Activated T-cell treated with anti-CD3 and anti-CD28 coated beads, Interleukin-2, amount 50 U/mL, for 4 hours (primary cell): Measurements from ENCODE around the gene COL23A1. TPM values are rescaled to one million over a fixed set of nuclear protein-coding genes. Genes with fewer than 3 reads are reported as not detected.

Experiments used
- ATAC-seq, 2 donors: fragments of 200-7000 bp; cut with Tn5 transposase; one replicate each; pipeline ENCODE4 v1.10.0; 2021
- DNase-seq: peaks from one replicate; pipeline ENCODE4 v3.0.0-alpha.2; 2020
- H3K27me3 Mint-ChIP-seq: one replicate; pipeline ENCODE4 v1.8.0; 2021; ENCODE audit warnings: low read depth, mixed read lengths
- H3K36me3 Mint-ChIP-seq: one replicate; pipeline ENCODE4 v1.8.0; 2022; ENCODE audit warnings: mixed read lengths; ENCODE audit not compliant: insufficient read depth
- H3K4me1 Mint-ChIP-seq: one replicate; pipeline ENCODE4 v1.8.0; 2021; ENCODE audit warnings: low read depth, mixed read lengths
- H3K4me3 Mint-ChIP-seq: one replicate; pipeline ENCODE4 v1.8.0; 2021; ENCODE audit warnings: mild to moderate bottlenecking, moderate library complexity, mixed read lengths
- H3K9me3 Mint-ChIP-seq: one replicate; pipeline ENCODE4 v1.8.0; 2021; ENCODE audit warnings: mixed read lengths
- total RNA-seq, 3 donors: library from RNA; stranded (reverse); gene quantifications; one replicate each; pipeline ENCODE4 v1.2.1, GENCODE V29; 2021

COL23A1 gene
- total RNA-seq, 3 donors from 2014 or later = not detected

DNA sequence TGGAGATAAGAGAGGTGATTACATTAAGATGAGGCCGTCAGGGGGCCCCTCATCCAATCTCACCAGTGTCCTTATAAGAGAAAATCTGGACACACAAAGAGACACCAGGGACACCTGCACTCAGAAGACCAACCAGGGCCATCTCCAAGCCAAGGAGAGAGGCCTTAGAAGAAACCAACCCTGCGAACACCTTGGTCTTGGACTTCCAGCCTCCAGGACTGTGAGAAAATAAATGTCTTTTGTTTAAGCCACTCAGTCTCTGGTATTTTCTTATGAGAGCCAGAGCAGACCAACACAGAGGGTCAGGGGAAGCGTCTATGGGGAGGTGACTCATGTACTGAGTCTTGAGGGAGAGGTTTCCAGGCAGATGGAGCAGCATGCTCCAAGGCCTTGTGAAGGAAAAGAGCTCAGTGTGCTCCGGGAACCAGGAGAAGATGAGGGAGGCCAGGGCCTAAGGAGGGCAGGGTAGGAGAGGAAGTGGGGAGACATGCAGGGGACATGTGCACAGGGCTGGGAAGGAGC is 363.0 kb downstream of the COL23A1 start:
- no peaks in the 10 kb centered on the region for H3K9me3 Mint-ChIP-seq
- H3K4me3 Mint-ChIP-seq = peak overlapping the region; percentile 12
- H3K27me3 Mint-ChIP-seq = no peaks in the 10 kb centered on the region
- H3K4me1 Mint-ChIP-seq = peaks cover 44% of the 10 kb centered on the region
- no peak for ATAC-seq
- no peak for DNase-seq
- H3K36me3 Mint-ChIP-seq = peaks cover 61% of the 10 kb centered on the region

DNA sequence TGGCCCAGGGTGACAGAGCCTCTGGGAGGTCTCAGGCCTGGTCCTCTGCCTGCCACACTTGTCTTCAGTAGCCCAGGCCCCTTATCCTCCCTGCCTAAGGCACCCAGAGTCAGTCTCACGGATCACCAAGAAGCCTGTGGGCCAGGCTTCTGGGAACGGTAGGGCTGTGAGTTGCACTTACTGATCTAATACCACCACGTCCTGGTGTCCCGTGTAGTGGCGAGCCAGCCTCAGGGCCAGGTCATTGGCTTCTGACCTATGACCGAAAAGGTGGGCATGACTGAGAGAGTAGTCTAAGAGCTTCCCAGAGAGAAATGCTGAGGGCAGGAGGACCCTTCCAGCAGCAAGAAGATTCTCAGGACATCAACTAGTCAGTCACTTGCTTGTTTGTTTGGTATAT is 365.0 kb downstream of the COL23A1 start:
- Mint-ChIP-seq H3K27me3 (no peaks in the 10 kb centered on the region), H3K36me3 (peaks cover 62% of the 10 kb centered on the region), H3K4me1 (peaks cover 42% of the 10 kb centered on the region), H3K9me3 (no peaks in the 10 kb centered on the region), H3K4me3 (no peak overlapping the region)
- DNase-seq (no peak), ATAC-seq (no peak)

DNA sequence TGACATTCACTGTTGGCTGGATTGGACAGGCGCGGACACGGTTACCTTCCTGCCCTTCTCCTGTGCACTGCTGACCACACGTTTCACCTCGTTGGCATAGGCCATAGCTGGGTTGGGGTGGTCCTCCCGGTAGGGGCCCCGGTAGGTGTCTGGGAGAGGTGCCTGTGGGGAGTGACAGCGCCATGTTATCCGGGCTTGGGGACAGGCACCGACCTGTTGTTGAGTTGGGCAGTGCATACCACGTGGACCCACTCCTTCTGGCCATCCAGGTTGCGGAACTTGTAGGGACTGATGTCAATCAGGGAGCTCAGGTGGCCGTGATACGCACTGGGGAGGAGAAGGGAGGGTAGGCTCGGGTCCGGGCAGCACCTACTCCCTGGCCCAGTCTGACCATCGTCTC is 365.8 kb downstream of the COL23A1 start:
- no peak overlapping the region for H3K4me3 Mint-ChIP-seq
- DNase-seq (no peak), ATAC-seq (no peak)
- no peaks in the 10 kb centered on the region for H3K9me3 Mint-ChIP-seq
- H3K36me3 Mint-ChIP-seq = peaks cover 60% of the 10 kb centered on the region
- peaks cover 36% of the 10 kb centered on the region for H3K4me1 Mint-ChIP-seq
- no peaks in the 10 kb centered on the region for H3K27me3 Mint-ChIP-seq

DNA sequence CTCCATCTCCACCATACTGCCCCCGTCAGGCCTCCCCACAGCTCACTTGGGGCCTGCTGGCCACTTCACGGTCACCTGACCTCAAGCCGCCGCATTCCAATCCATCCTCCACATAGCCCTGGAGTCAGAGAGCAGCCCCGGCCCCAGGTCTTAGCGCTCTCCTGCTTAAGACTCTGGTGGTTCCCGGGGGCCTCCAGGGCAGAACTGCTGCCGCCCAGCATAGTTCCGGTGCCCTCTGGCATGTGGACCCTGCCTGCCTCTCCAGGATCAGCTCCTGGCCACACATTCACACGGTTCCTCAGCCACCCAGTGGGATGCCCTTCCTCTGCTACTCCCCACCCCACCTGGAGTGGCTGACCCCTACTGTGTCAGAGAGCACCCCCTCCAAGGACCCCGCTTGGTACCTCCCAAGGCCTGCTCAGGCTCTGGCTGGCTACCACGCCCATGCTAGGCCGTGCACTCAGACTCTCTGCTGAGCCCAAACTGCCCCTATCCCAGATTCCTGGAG is 366.3 kb downstream of the COL23A1 start:
- H3K4me1 Mint-ChIP-seq = peaks cover 32% of the 10 kb centered on the region
- no peak overlapping the region for H3K4me3 Mint-ChIP-seq
- DNase-seq (no peak), ATAC-seq (no peak)
- H3K27me3 Mint-ChIP-seq = no peaks in the 10 kb centered on the region
- H3K36me3 Mint-ChIP-seq = peaks cover 59% of the 10 kb centered on the region
- H3K9me3 Mint-ChIP-seq = no peaks in the 10 kb centered on the region

DNA sequence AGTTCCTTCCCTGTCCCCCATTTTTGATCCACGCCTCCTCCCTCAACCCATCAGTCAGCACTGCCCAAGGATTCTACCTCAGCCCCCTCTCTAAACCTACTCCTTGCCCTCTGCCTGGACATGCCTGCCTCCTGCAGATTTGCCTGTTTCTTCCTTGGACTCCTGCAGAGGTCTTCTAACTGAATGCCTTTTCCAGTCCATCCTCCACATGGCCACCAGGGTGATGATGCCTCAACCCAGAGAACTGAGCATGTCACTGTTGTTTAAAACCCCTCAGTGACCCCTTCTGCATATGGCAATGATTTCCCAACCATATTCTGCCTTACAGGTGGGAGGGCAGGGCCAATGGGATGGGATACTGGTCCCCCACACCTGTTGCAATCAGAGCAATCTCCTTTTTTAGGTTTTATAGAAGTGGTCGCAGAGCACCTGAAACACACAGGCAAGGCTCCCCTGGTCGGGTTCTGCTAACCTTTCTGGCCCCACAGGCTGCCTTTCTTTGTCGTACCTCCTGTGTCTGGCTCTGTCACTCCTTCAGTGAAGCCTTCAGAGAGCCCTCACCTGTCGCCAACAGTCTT is 366.9 kb downstream of the COL23A1 start:
- DNase-seq (no peak), ATAC-seq (no peak)
- H3K9me3 Mint-ChIP-seq = no peaks in the 10 kb centered on the region
- H3K4me3 Mint-ChIP-seq = no peak overlapping the region
- H3K36me3 Mint-ChIP-seq = peaks cover 55% of the 10 kb centered on the region
- H3K27me3 Mint-ChIP-seq = no peaks in the 10 kb centered on the region
- H3K4me1 Mint-ChIP-seq = peaks cover 27% of the 10 kb centered on the region

DNA sequence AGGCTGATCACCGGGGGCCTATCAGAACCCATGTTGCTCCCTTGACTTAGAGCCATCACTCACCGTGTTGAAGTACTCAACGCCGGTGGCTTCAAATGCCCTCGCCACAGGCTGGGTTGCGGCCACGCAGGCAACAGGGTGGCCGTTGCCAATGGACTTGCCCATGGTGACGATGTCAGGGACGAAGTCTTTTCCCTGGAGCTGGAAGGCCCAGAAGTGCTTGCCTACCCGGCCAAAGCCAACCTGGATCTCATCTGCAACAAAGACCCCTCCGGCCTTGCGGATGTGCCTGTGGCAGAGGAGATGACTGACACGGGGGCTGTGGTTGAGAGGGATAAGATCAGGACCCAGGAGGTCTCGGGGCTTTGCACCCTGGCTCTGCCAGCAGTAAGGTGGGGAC is 367.9 kb downstream of the COL23A1 start:
- Mint-ChIP-seq H3K4me1 (peaks cover 19% of the 10 kb centered on the region), H3K36me3 (peaks cover 46% of the 10 kb centered on the region), H3K9me3 (no peaks in the 10 kb centered on the region), H3K4me3 (no peak overlapping the region), H3K27me3 (no peaks in the 10 kb centered on the region)
- DNase-seq (no peak), ATAC-seq (no peak)

DNA sequence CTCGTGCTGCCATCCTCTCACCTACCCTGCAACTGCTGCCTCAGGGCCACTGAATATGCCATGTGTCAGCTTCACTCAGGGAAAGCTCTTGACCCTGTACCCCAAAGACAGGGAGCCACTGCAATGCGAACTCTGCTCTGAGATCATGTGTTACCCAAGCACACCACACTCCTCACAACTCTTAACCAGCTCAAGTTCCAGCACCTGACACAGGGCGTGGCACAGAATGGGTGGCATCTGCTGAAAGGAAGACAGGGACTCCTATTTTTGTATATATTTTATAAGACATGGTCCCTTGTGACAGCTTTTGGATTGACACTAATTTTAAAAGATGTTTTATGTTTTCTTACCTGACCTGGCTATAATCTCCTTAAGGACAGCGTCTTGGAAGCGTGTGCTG is 368.3 kb downstream of the COL23A1 start:
- peaks cover 42% of the 10 kb centered on the region for H3K36me3 Mint-ChIP-seq
- DNase-seq (no peak), ATAC-seq (peak; percentile 8 to 11)
- H3K4me1 Mint-ChIP-seq = peaks cover 17% of the 10 kb centered on the region
- H3K9me3 Mint-ChIP-seq = no peaks in the 10 kb centered on the region
- no peak overlapping the region for H3K4me3 Mint-ChIP-seq
- H3K27me3 Mint-ChIP-seq = no peaks in the 10 kb centered on the region

DNA sequence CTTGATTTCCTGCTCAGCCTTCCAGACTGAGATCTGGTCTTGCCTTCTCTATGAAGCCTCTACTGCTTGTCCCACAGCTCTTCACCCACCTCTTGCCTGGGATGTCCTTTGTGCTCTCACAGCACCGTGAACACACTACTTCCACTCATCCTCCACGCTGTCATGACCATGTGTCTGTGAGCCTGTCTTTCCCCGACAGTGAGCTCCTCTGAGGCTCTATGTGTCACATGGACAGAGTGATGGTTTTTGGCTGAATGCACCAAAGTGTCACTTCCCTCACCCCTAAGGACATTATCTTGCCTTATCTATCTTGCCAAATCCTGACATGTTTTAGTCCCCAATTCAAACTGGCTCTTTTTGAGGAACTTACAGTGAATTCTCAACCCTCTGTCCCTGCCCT is 368.9 kb downstream of the COL23A1 start:
- H3K4me1 Mint-ChIP-seq = peaks cover 18% of the 10 kb centered on the region
- no peaks in the 10 kb centered on the region for H3K9me3 Mint-ChIP-seq
- DNase-seq = no peak
- ATAC-seq = peak; percentile 19 to 42
- no peak overlapping the region for H3K4me3 Mint-ChIP-seq
- H3K27me3 Mint-ChIP-seq = no peaks in the 10 kb centered on the region
- H3K36me3 Mint-ChIP-seq = peaks cover 42% of the 10 kb centered on the region

DNA sequence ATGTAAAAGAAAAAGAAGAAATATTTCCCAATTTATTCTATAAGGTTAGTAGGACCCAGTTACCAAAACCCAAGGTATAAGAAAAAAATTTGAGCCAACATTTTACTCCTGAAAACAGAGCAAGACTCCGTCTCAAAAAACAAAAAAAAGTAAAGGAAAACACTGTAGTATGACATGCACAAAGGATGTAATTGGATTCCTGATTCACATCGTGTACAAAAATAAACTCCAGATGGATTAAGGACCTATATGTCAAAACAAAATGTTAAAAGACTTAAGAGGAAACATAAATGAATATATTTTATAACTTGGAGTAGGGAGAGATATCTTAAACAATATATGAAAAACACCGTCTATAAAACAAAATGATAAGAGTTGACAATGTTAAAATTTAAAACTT is 371.4 kb downstream of the COL23A1 start:
- ATAC-seq (no peak), DNase-seq (no peak)
- Mint-ChIP-seq H3K27me3 (no peaks in the 10 kb centered on the region), H3K9me3 (no peaks in the 10 kb centered on the region), H3K36me3 (peaks cover 40% of the 10 kb centered on the region), H3K4me3 (no peak overlapping the region), H3K4me1 (peaks cover 20% of the 10 kb centered on the region)

DNA sequence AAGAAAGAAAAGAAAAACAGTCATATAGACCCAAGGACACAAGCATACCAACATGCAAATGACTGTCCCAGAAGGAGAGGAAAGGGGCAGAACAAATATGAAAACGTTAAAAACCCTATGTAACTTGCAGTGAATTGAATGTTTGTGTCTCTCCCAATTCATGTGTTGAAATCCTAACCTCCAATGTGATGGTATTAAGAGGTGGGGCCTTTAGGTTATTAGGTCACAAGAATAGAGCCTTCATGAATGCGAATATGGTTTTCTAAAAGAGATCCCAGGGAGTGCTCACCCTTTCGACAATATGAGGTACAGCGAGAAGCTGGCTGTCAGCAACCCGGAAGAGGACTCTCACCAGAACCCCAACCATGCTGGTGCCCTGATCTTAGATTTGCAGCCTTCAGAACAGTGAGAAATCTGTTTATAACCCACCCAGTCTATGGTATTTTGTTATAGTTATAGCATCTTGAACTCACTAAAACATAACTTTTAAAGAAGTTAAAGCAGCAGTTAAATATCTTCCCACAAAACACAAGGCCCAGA is 371.9 kb downstream of the COL23A1 start:
- no peaks in the 10 kb centered on the region for H3K27me3 Mint-ChIP-seq
- no peak for DNase-seq
- peaks cover 23% of the 10 kb centered on the region for H3K4me1 Mint-ChIP-seq
- H3K36me3 Mint-ChIP-seq = peaks cover 42% of the 10 kb centered on the region
- no peak overlapping the region for H3K4me3 Mint-ChIP-seq
- ATAC-seq = no peak
- no peaks in the 10 kb centered on the region for H3K9me3 Mint-ChIP-seq

DNA sequence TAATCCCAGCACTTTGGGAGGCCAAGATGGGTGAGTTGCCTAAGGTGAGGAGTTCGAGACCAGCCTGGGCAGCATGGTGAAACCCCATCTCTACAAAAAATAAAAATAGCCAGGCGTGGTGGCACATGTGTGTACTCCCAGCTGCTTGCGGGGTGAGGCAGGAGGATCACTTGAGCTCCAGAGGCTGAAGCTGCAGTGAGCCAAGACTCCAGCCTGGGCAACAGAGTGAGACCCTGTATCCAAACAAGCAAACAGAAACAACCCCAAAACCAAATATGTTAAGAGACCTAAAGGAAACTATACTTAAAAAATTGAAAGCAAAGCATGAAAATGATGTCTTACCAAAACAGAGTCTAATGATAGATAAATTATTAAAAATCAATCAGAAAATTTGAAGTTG is 373.4 kb downstream of the COL23A1 start:
- peaks cover 41% of the 10 kb centered on the region for H3K36me3 Mint-ChIP-seq
- no peaks in the 10 kb centered on the region for H3K9me3 Mint-ChIP-seq
- DNase-seq = no peak
- H3K27me3 Mint-ChIP-seq = no peaks in the 10 kb centered on the region
- no peak for ATAC-seq
- H3K4me1 Mint-ChIP-seq = peaks cover 22% of the 10 kb centered on the region
- H3K4me3 Mint-ChIP-seq = no peak overlapping the region

DNA sequence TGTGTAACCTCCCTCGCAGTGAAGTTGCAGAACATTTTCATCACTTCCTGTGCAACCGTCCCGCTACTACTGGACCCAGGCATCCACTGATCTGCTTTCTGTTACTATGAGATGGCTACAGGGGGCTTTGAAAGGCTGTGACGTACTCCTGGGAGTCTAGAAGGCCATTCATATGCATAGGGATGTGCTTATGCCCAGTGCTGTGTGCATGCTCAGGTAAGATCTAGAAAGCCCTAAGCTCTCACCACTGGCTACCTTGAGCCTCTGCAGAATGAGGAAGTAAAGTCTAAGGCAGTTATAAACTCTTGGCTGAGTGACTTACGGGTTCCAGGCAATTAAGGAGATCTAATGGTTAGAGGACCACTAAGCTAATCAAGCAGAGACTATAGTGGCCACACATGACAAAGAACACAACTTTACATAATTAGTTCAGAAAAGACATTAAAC is 374.1 kb downstream of the COL23A1 start:
- ATAC-seq (no peak), DNase-seq (no peak)
- Mint-ChIP-seq H3K36me3 (peaks cover 39% of the 10 kb centered on the region), H3K9me3 (no peaks in the 10 kb centered on the region), H3K4me1 (peaks cover 15% of the 10 kb centered on the region), H3K4me3 (no peak overlapping the region), H3K27me3 (no peaks in the 10 kb centered on the region)

DNA sequence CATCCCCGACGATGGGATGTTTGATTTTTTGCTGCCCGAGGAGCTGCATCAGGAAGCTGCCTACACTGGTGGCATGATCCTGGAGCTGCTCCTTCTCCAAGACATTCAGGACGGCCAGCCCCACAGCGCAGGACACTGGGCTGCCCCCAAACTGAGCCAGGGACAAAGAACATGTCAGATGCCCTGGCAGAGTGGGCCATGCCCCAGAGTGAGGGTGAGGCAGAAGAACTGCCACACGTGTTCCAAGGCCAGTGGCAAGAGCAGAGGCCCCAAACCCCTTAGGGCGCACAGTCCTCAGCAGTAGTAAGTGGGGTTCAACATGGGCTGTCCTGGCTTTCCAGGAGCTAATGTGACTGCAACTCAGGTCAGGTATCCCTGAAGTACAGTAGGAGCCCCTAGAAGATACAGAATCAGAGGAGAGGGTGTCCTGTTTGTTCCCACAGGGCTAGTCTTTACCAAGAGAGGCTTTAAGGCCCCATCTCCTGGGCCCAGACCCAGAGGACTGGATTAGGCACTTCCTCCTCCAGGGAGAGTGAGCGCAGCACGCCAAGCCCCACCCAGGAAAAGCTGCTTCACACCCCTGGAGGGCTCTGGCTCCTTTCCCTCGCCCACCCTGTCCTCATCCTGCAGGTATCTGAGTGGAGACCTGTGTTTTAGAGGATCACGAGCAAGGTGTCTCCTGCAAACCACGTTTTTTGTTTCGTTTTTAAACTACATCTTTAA is 374.8 kb downstream of the COL23A1 start:
- Mint-ChIP-seq H3K9me3 (no peaks in the 10 kb centered on the region), H3K36me3 (peaks cover 38% of the 10 kb centered on the region)
- ATAC-seq = peak; percentile 1 to 3

DNA sequence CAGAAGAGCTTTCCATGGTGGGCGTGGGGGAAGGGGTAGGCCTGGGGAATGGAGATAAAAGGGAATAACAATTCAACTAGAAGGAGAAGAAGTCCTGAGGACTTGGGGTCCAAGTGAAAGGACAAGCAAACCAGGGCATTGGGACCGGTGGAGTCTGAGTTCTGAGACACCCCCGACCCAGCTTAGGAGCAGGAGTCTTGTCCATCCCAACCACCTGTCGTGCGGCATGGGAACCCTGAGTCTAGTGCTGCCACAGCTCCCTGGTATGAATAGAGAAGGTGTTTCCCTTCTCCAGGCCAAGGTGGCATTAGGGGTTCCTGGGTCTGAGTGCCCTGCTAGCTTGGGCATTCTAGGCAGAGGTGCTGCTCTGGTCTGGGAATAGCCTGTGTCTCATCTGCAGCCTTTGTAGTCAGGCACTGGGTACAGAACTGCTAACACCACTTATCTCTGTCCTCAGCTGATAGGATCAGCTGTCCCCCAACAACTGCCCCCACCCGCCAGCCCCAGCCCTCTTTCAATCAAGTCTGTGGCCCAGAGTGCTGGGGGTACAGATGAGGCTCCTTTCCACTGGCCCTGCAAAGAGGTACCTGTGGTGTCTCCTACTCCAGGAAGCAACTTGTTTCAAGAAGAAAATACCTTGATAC is 375.9 kb downstream of the COL23A1 start:
- H3K27me3 Mint-ChIP-seq = no peaks in the 10 kb centered on the region
- H3K4me3 Mint-ChIP-seq = no peak overlapping the region
- ATAC-seq = peak; percentile 3 to 4
- H3K4me1 Mint-ChIP-seq = peaks cover 9% of the 10 kb centered on the region
- H3K36me3 Mint-ChIP-seq = peaks cover 44% of the 10 kb centered on the region
- H3K9me3 Mint-ChIP-seq = no peaks in the 10 kb centered on the region
- DNase-seq = no peak

More for the DNA sequence above, 374.8 kb downstream of the COL23A1 start:
- Mint-ChIP-seq H3K4me1 (peaks cover 9% of the 10 kb centered on the region), H3K4me3 (no peak overlapping the region), H3K27me3 (no peaks in the 10 kb centered on the region)
- no peak for DNase-seq
